ENCODE measurements around the gene NFILZ.
"Not testable (repeated sequence)": the region's sequence is repeated elsewhere in the genome, so short reads cannot be mapped to it uniquely, and the experiment has no call there.

NFILZ gene

DNA sequence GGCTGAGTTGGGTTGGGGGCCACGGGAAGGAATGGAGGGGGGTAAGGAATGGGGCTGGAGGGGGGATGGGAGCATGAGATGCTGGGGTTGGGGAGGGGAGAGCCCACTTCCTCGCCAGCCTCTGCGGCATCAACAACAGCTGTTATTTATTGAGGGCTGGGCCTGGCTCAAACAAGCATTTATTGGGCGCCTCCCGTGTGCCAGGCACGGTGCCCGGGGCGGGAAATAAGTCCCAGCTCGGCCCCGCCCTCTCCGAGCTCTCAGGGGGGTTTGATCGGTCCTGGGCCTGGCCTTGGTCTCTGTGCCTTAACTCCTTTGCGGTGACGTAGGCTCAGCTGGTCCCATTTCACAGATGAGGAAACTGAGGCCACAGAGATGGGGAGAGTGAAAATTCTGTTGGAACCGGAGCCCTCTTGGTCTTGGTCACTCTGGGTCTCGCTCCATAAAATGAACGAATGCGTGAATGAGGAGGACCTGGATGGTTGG is 19.0 kb upstream of the NFILZ start:
- no peak for DNase-seq (ENCODE audit: low read depth in 2 of 2)

DNA sequence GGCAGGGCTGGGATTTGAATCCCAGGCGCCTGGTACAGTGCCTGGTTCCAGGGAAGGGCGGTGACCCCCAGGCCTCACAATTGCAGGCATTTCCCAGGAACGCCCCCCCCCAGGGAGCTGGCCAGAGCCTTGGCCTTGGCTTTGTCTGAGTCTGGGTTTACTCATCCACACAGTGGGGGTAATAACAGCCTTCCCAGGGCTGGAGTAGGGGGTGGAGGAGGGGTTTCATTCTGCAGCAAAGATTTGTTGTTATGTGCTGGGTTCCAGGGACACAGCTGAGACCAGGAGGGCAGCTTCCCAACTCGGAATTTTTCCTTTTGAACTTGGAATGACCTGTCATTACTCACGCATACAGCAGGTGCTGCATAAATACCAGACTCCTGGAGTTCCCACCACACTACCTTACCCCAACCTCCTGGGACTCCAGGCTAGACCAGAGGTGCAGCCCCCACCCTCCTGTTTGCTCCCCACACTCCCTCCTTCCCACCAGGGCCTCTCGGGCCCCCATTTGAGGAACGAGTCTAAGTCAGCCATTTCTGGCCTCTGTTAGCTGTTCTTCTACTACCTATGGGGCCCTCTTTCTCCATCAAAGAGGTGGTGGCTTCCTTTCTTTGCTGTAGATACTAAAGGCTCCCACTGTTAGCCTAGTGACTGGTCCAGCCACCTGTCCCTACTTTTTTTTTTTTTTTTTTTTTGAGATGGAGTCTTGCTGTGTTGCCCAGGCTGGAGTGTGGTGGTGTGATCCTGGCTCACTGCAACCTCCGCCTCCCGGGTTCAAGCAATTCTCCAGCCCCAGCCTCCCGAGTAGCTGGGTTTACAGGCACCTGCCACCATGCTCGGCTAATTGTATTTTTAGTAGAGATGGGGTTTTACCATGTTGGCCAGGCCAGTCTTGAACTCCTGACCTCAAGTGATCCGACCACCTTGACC is 18.3 kb upstream of the NFILZ start:
- no peak for DNase-seq (ENCODE audit: low read depth in 2 of 2)

DNA sequence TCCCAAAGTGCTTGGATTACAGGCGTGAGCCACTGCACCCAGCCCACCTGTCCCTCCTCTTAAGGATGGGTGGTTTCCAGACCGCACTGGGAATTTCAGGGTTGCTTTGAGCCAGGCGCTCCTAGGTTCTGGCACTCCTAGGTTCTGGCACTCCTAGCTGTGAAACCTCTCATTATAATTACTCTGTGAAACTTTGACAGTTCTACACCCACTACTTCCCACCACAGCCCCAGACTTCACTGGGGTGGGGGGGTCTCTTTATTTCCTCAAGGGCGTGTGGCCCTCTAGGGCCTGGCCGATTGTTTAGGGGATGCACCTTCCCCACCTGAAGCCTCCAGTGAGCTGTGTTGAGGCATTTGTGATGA is 17.6 kb upstream of the NFILZ start:
- no peak for DNase-seq (ENCODE audit: low read depth in 2 of 2)

DNA sequence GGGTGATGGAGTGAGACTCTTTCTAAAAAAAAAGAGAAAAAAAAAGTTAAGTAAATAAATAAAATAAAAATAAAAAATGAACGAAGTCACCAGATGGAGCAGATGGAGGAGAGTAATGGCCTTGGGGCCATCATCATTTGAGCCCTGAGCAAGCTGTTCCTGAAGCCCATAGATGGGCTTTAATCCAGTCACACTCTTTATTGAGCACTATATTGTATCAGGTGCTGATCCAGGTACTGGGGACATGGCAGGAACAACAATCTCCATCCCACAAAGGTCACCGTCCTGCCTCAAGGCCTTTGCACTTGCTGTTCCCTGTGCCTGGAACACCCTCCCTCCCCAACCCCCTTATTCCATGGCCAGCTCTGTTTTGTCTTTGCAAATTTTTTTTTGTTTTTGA is 16.0 kb upstream of the NFILZ start:
- DNase-seq (ENCODE audit: low read depth in 2 of 2) = no peak

DNA sequence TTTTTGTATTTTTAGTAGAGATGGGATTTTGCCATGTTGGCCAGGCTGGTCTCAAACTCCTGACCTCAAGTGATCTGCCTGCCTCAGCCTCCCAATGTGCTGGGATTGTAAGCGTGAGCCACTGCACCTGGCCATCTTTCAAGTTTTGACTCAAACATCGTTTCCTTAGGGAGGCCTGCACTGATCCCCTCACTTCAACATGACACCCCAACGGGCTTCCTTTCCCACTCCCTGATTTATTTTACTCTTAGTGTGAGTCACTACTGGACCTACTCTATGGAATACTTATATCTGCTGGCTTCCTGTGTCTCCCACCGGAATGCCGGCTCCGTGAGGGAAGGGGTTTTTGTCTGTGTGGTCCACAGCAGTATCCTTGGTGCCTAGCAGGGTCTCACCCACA is 15.4 kb upstream of the NFILZ start:
- no peak for DNase-seq (ENCODE audit: low read depth in 2 of 2)

DNA sequence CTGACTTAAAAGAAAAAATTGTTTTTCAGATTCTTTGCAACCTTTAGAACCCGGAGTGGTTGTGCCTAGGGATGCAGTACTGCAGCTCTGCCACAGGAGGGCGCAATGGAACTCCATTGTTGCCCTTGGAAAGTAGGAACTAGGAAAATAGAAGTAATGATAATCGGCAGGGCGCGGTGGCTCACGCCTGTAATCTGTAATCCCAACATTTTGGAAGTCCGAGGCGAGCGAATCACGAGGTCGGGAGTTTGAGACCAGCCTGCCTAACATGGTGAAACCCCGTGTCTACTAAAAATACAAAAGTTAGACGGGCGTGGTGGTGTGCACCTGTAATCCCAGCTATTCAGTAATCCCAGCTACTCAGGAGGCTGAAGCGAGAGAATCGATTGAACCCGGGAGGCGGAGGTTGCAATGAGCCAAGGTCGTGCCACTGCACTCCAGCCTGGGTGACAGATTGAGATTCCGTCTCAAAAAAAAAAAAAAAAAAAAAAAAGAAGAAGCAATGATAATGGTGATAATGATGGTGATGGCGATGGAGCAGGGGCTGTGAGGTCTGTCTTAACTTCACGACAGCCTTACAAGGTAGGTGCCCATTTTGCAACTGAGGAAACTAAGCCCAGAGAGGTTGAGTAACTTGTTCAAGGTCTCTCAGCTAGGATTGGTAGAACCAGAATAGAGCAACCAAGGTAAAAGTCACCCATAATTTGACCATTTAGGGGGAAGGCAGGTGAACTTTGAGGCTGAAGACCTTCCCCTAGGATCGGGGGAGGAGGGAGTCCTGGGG is 14.4 kb upstream of the NFILZ start:
- peak in 1 of 2 donors; percentile 25 for DNase-seq (ENCODE audit: low read depth in 2 of 2)

DNA sequence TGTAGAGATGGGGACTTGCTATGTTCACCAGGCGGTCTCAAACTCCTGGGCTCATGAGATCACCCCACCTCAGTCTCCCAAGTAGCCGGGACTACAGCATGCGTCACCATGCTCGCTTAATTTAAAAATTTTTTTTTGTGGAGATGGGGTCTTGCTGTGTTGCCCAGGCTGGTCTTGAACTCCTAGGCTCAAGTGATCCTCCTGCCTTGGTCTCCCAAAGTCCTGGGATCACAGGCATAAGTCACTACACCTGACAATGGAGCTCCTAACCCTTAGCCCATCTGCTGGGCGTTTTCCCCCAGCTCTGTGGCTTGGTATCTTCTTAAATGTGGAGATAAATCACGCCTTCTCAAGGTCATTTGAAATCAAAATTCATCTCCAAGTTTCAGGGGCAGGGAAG is 13.6 kb upstream of the NFILZ start:
- DNase-seq (ENCODE audit: low read depth in 2 of 2) = no peak

DNA sequence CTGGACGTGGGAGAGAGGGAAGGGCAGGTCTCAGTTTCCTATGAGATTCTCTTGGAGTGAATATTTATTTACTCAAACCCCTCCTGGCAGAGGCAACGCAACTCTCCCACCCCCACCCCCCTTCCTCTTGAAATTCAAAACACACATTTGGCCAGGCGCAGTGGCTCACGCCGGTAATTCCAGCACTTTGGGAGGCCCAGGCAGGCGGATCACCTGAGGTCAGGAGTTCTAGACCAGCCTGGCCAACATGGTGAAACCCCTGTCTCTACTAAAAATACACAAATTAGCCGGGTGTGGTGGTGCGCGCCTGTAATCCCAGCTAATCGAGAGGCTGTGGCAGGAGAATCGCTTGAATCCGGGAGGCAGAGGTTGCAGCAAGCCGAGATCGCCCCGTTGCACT is 13.1 kb upstream of the NFILZ start:
- not testable (repeated sequence) for DNase-seq (ENCODE audit: low read depth in 2 of 2)

DNA sequence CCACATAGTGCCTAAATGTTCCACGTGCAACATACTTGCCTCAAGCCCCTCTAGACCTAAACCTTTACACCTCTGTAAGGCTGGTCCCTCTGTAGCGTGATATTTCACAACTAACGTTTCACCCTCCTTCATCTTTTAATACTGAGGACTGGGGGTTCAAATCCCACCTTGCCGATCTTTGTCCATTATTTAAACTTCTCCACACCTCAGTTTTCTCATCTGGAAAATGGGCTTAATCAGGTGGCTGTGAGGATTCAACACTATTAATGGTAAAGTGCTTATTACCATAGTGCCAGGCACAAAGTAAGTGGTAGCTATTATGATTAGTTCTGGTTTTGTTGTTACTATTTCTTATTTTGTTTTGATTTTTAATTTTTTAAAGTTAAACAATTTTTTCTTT is 12.4 kb upstream of the NFILZ start:
- DNase-seq (ENCODE audit: low read depth in 2 of 2) = no peak

DNA sequence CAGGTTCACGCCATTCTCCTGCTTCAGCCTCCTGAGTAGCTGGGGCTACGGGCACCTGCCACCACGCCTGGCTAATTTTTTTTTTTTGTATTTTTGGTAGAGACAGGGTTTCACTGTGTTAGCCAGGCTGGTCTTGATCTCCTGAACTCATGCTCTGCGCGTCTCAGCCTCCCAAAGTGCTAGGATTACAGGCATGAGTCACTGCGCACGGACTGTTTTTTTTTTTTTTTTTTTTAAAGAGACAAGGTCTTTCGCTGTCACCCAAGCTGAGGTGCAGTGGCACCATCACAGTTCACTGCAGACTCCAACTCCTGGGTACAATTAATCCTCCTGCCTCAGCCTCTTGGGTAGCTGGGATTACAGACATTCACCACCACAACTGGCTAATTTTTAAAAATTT is 11.7 kb upstream of the NFILZ start:
- no peak for DNase-seq (ENCODE audit: low read depth in 2 of 2)

DNA sequence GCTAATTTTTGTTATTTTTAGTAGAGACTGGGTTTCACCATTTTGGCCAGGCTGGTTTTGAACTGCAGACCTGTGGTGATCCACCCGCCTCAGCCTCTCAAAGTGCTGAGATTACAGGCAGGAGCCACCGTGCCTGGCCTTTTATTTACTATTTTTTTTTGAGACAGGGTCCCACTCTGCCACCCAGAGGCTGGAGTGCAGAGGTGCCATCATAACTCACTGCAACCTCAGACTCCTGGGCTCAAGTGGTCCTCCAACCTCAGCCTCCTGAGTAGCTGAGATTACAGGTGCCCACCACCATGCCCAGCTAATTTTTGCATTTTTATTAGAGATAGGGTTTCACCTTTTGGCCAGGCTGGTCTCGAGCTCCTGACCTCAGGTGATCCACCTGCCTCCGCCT is 7.5 kb upstream of the NFILZ start:
- not testable (repeated sequence) for DNase-seq (ENCODE audit: low read depth in 2 of 2)

DNA sequence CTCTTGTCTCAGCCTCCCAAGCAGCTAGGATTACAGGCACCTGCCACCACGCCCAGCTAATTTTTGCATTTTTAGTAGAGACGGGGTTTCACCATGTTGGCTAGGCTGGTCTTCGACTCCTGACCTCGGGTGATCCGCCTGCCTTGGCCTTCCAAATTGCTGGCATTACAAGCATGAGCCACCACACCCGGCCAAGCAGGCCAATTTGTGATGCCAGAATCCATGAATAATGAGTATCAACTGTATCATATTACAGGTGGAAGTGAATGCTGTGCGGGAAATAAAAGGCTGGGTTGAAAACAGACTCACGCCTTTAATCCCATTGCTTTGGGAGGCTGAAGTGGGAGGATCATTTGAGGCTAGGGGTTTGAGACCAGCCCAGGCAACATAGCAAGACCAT is 3.6 kb upstream of the NFILZ start:
- DNase-seq (ENCODE audit: low read depth in 2 of 2) = no peak

DNA sequence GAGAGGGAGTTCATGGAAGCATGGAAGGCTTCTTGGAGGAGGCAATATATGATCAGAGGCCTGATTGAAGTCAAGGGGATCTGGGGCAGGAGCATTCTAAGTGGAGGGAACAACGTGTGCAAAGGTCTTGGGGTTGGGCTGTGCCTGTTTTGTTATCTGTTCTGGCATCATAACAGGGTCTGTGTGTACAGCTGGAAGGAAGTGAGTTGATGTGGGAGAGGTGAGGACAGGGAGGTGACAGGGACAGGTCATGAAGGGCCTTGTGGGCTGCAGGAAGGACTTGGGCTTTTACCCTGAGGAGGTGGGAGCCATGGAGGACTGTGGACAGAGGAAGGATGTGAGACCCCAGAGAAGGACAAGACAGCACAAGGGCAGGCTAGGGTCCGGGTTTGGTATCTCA is 1.2 kb upstream of the NFILZ start:
- DNase-seq (ENCODE audit: low read depth in 2 of 2) = no peak

DNA sequence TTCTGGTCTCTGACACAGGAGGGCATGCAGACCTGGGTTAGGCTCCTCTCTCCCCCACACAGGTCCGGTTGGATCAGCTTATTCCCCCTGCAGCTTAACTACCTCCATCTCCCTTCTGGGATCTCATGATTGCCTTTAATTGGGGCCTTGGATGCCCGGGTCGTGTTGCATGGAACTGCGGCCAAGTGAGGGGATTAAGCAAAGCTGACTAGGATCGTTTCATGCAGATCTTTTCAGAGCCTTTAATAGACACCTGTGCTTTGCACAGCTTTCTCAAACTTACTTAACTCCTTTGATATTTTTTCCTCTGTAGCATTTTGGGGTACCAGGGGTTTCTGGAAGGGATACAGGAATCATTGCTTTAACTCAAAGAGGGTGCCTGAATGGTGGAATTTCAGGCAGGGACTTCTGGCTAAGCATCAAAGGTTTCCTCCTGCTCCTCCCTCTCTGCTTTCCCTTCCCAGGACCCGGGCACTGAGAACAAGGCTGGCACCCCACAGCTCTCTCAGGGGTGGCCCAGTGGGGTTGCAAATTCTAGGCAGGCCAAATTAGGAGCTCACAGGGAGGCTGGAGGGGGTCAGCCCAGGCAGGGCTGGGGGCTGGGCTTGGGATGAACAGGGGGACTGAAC is 477 bp downstream of the NFILZ start:
- no peak for DNase-seq (ENCODE audit: low read depth in 2 of 2)

DNA sequence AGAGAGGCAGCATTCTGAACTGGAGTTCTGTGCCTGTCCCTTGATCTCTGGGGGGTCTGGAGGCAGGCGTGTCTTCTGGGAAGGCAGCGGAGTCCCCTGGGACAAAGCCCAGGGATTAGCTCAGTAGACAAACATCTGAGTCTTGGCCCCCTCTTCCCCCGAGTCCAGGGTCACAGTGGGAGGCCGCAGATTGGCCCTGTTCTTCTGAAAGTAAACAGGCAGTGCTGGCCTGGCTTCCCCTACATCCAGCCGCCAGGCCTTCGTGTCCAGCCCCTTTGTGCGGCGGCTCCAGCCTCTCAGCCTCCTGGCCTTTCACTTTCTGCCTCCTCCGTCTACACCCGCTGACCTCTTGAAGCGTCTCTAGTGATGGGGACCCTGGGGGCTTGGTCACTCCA is 989 bp downstream of the NFILZ start:
- DNase-seq (ENCODE audit: low read depth in 2 of 2) = no peak

DNA sequence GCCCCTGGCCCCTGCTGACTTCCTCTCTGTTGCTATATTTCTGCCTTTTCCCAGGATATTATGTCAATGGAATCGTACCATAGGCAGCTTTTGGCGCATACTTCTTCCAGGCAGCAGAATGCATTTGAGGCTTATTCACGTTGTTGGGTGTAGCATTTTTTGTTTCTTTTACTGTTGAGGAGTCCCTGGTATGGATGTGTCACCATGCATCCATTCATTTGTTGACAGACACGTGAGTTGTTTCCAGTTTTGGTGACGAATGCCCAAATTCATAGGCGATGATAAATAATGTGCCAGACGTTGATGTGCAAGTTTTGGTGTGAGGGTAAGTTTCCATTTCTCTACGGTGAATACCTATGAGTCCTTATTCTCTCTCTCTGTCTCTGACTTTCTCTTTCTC is 5.0 kb downstream of the NFILZ start:
- DNase-seq (ENCODE audit: low read depth in 2 of 2) = no peak

DNA sequence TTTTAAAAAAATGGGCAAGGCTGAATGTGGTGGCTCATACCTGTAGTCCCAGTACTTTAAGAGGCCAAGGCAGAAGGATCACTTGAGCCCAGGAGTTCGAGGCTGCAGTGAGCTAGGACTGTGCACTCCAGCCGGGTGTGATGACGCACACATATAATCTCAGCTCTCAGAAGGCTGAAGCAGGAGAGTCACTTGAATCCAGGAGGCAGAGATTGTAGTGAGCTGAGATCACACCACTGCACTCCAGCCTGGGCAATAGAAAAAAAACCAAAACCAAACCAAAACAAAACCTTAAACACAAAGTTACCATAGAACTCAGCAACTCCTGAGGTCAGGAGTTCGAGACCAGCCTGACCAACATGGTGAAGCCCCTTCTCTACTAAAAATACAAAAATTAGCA is 6.6 kb downstream of the NFILZ start:
- not testable (repeated sequence) for DNase-seq (ENCODE audit: low read depth in 2 of 2)

DNA sequence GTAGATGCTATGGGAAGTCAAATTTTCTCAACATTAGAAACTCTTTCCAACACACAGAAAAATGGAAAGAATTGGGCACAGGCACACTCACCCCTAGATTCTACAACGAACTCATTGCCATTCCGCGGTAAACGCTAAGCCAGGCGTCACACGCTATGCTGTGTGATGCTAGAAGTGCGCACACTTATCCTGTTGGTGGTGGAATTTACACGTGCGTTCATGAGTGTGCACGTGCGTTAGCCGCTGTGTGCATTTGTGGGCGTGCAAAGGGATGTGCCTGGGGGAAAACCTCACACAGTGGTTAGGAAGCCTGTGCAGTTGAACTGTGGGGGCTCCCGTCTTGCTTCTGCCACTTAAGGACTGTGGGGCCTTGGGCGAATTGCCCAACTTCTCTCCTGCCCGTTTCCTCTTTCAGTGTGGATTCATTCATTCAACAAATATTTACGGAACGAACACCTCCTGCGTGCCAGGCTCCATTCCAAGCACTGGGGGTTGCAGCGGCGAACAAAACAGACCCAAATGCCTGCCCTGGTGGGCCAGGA is 7.7 kb downstream of the NFILZ start:
- no peak for DNase-seq (ENCODE audit: low read depth in 2 of 2)

DNA sequence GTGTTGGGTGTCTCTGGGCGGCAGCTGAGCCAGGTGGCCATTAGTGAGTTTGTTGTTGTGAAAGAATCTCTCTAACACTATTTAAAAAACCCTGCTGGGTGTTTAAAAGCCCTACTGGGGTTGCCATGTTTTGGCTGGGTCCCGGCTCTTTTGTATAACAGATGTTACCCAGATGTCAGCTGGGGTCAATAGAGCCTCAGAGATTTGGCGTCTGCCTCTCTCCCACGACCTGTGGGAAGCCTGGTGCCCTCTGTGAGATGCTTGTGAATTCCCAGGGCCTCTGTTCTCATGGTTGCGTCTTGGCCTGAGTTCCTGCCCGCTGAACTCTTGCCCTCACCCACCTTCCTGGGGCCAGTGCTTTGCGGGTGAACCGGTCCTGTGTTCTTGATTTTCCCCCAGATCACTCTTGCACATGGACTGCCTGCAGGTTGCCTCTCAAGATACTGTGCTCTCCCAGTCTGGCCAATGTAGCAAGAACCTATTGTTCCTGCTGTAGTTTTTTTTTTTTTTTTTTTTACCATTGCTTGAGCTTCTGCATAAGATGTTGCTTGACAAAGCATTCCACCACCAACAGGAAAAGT is 9.5 kb downstream of the NFILZ start:
- no peak for DNase-seq (ENCODE audit: low read depth in 2 of 2)

DNA sequence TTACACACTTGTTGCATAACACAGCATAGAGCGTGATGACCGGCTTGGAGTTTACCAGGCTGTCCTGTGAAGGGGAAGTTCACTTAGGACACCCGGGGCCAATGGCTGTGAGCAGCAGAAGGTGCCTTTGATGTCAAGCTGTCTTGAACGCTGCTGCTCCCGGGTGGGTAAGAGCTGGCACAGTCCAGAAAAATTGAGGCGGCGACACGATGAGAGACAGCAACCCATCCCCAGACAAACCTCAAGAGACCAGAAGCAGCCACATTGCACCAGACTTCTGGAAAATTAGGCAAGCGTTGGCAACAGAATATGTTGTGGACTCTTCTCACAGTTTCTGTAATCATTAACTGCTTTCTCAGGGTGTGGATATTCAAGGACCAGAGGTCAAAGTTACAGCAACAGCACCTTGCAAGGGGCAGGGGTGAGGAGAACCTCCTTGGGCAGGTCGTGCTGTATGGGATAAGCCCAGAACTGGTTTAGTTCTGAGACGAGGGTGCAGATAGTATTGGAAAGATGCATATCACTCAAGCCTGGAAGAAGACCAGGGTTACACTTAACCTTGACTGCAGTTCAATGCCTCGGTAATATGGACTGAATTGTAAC is 10.1 kb downstream of the NFILZ start:
- DNase-seq (ENCODE audit: low read depth in 2 of 2) = no peak

DNA sequence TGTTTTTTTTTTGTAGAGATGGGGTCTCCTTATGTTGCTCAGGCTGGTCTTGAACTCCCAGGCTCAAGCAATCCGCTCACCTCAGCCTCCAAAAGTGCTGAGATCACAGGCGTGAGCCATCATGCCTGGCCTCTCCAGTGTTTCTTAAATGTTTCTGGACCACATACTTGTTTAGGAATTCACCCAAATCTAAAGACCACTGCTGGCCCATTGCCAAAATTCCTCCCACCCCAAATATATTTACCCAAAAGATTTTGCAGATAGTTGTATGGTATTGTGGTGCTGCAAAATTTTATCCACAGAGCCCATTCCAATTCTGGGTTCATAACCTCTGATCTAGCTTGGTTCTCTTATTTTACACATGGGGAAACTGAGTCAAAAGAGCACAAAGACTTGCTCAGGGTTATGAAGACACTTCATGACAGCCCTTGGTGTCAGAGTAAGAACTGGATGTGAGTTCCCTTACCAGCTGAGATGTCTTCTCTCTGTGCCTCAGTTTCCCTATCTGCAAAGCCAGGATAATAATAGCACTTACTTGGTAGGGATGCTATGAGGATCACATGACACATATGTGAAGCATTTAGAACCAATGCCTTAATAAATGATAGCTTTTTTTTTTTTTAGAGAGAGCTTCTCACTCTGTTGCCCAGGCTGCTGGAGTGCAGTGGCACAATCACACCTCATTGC is 10.9 kb downstream of the NFILZ start:
- no peak for DNase-seq (ENCODE audit: low read depth in 2 of 2)
